ENCODE results near the gene GRM8.
"Not testable (repeated sequence)": the region's sequence is repeated elsewhere in the genome, so short reads cannot be mapped to it uniquely, and the experiment has no call there.

Gene GRM8

GRCh38 chr7:126838194-126838593 is 414.5 kb downstream of the GRM8 start:
- no peak for TF ChIP-seq CTCF (IDR thresholded peaks at IDR 0.05; ENCODE audit: insufficient read depth, low read depth, low read length, missing control alignments)
- DNase-seq (ENCODE audit: low read depth), result no peak
- H3K4me3 ChIP-seq (ENCODE audit: low read depth, low read length), result no peak overlapping the region

- not testable (repeated sequence) for DNase-seq (ENCODE audit: low read depth); H3K4me3 ChIP-seq (ENCODE audit: low read depth, low read length)
These were observed 421.5 kb downstream of the GRM8 start for GRCh38 chr7:126831241-126831640.

- DNase-seq (ENCODE audit: low read depth), result no peak
- TF ChIP-seq CTCF (IDR thresholded peaks at IDR 0.05; ENCODE audit: insufficient read depth, low read depth, low read length, missing control alignments), result no peak
- no peak overlapping the region for H3K4me3 ChIP-seq (ENCODE audit: low read depth, low read length)
These were observed 431.8 kb downstream of the GRM8 start for GRCh38 chr7:126820925-126821324.

- no peak for DNase-seq (ENCODE audit: low read depth)
- TF ChIP-seq CTCF (IDR thresholded peaks at IDR 0.05; ENCODE audit: insufficient read depth, low read depth, low read length, missing control alignments), result no peak
- H3K4me3 ChIP-seq (ENCODE audit: low read depth, low read length), result no peak overlapping the region
These were observed 433.6 kb downstream of the GRM8 start for GRCh38 chr7:126819197-126819484.

GRCh38 chr7:126818393-126819196 is 434.1 kb downstream of the GRM8 start:
- no peak for DNase-seq (ENCODE audit: low read depth)
- no peak overlapping the region for H3K4me3 ChIP-seq (ENCODE audit: low read depth, low read length)
- no peak for TF ChIP-seq CTCF (IDR thresholded peaks at IDR 0.05; ENCODE audit: insufficient read depth, low read depth, low read length, missing control alignments)

GRCh38 chr7:126809188-126809587 is 443.6 kb downstream of the GRM8 start:
- no peak for DNase-seq (ENCODE audit: low read depth)
- H3K4me3 ChIP-seq (ENCODE audit: low read depth, low read length), result no peak overlapping the region
- no peak for TF ChIP-seq CTCF (IDR thresholded peaks at IDR 0.05; ENCODE audit: insufficient read depth, low read depth, low read length, missing control alignments)

GRCh38 chr7:126806614-126807013 is 446.1 kb downstream of the GRM8 start:
- H3K4me3 ChIP-seq (ENCODE audit: low read depth, low read length), result no peak overlapping the region
- no peak for DNase-seq (ENCODE audit: low read depth)
- no peak for TF ChIP-seq CTCF (IDR thresholded peaks at IDR 0.05; ENCODE audit: insufficient read depth, low read depth, low read length, missing control alignments)
